NB4 (cell line): ENCODE results near the gene ATRX.

Source experiments
- CTCF ChIP-seq: IDR thresholded peaks from one replicate; pipeline ENCODE4 v1.5.1; 2012; ENCODE audit warnings: low read depth, low read length
- MAX ChIP-seq: IDR thresholded peaks from 2 replicates; pipeline ENCODE4 v1.6.1; 2011; ENCODE audit warnings: low read depth, low read length
- POLR2A ChIP-seq: IDR thresholded peaks from 2 replicates; pipeline ENCODE4 v1.6.1; 2011; ENCODE audit warnings: mild to moderate bottlenecking; ENCODE audit not compliant: insufficient read length; ENCODE audit errors: extremely low read depth

GRCh38 chrX:77694491-77694890, 91.5 kb downstream of the ATRX start:
- TF ChIP-seq CTCF: no peak
- no peak for TF ChIP-seq MAX
- no peak for TF ChIP-seq POLR2A
